Keratinocyte (primary cell): ENCODE data around the gene SEC16B. TPM values are rescaled to one million over a fixed set of nuclear protein-coding genes. Genes with fewer than 3 reads are reported as not detected.

Experiments
- DNase-seq: peaks from one replicate; pipeline ENCODE4 v3.0.0-alpha.2; 2011; ENCODE audit warnings: low read depth, missing footprints, low spot score
- FAIRE-seq: peaks from 2 replicates; lab custom pipeline; 2011; peaks lifted over from hg19 to GRCh38; lab: Jason Lieb, UNC
- H2AFZ ChIP-seq: 2 replicates; pipeline ENCODE4 v1.6.0; 2012; ENCODE audit warnings: low read length, control low read depth, inconsistent platforms; ENCODE audit not compliant: control insufficient read depth
- H3K27ac ChIP-seq: 2 replicates; pipeline ENCODE4 v1.5.1; 2011; ENCODE audit warnings: low read length; ENCODE audit not compliant: control insufficient read depth, insufficient read depth
- H3K27me3 ChIP-seq: 3 replicates; pipeline ENCODE4 v1.6.0; 2011; ENCODE audit warnings: low read length; ENCODE audit not compliant: control insufficient read depth, insufficient read depth; ENCODE audit errors: extremely low read depth
- H3K36me3 ChIP-seq, 2 experiments: 2 replicates in 1 of 2; 3 replicates in 1 of 2; pipeline ENCODE4 v1.5.1; 2011; ENCODE audit warnings: low read length in 2 of 2, mild to moderate bottlenecking in 1 of 2; ENCODE audit not compliant: control insufficient read depth in 2 of 2, insufficient read depth in 2 of 2; ENCODE audit errors: extremely low read depth in 1 of 2
- H3K4me1 ChIP-seq: 3 replicates; pipeline ENCODE4 v1.5.1; 2011; ENCODE audit warnings: low read length; ENCODE audit not compliant: control insufficient read depth, insufficient read depth; ENCODE audit errors: extremely low read depth
- H3K4me2 ChIP-seq: 3 replicates; pipeline ENCODE4 v1.6.0; 2011; ENCODE audit warnings: low read depth, low read length; ENCODE audit not compliant: control insufficient read depth, insufficient read depth; ENCODE audit errors: extremely low read depth
- H3K4me3 ChIP-seq, 3 experiments: fragments of 200-600 bp in 1 of 3; sonication (generic) in 1 of 3; 2 replicates in 2 of 3; 3 replicates in 1 of 3; pipeline ENCODE4 v1.5.1; 2011 to 2016; ENCODE audit warnings: low read length in 3 of 3, mild to moderate bottlenecking in 3 of 3, control low read depth in 2 of 3, inconsistent platforms in 1 of 3, low read depth in 1 of 3, mixed read lengths in 1 of 3, mixed run types in 1 of 3, moderate library complexity in 1 of 3; ENCODE audit not compliant: control insufficient read depth in 2 of 3, insufficient read depth in 2 of 3; ENCODE audit errors: extremely low read depth in 1 of 3
- H3K79me2 ChIP-seq: 2 replicates; pipeline ENCODE4 v1.6.0; 2012; ENCODE audit warnings: low read length; ENCODE audit not compliant: control insufficient read depth, insufficient read depth
- H3K9ac ChIP-seq: 3 replicates; pipeline ENCODE4 v1.6.0; 2011; ENCODE audit warnings: low read length; ENCODE audit not compliant: control insufficient read depth, insufficient read depth; ENCODE audit errors: extremely low read depth
- H3K9me1 ChIP-seq: 3 replicates; pipeline ENCODE4 v1.6.0; 2011; ENCODE audit warnings: low read length; ENCODE audit not compliant: control insufficient read depth, insufficient read depth; ENCODE audit errors: extremely low read depth
- H3K9me3 ChIP-seq: 2 replicates; pipeline ENCODE4 v1.5.1; 2012; ENCODE audit warnings: low read depth, low read length; ENCODE audit not compliant: control insufficient read depth
- H4K20me1 ChIP-seq: 3 replicates; pipeline ENCODE4 v1.6.0; 2011; ENCODE audit warnings: low read length; ENCODE audit not compliant: control insufficient read depth, insufficient read depth; ENCODE audit errors: extremely low read depth
- EZH2 ChIP-seq: IDR thresholded peaks from one replicate; pipeline ENCODE4 v1.6.1; 2012; ENCODE audit warnings: inconsistent platforms, mild to moderate bottlenecking, low read length, moderate library complexity
- dilution Hi-C: fragments of 300-500 bp; cut with MboI; formaldehyde crosslinking; loops from one replicate; pipeline ENCODE4 v1.7.0; 2020; ENCODE audit warnings: low sequenced_read_pairs; ENCODE audit not compliant: extremely low pct_ligation_motif_present
- polyA minus RNA-seq, 3 experiments: library from RNA; depleted of rRNA, polyadenylated mRNA; stranded (reverse); fragments of >200 nt; gene quantifications; 1 replicate in 1 of 3; 2 replicates in 1 of 3; 3 replicates in 1 of 3; pipeline ENCODE4 v1.2.3, GENCODE V29; 2011
- polyA plus RNA-seq, 5 experiments: library from polyadenylated mRNA; depleted of rRNA in 3 of 5; stranded (reverse) in 3 of 5; stranded (forward) in 1 of 5; unstranded in 1 of 5; fragments of >200 nt; gene quantifications; 1 replicate in 1 of 5; 2 replicates in 3 of 5; 3 replicates in 1 of 5; pipeline versions ENCODE4 v1.2.1 to v1.2.3, GENCODE V29; 2011 to 2012; ENCODE audit warnings: missing spikeins in 2 of 5, low read depth in 1 of 5, low replicate concordance in 1 of 5
- TF ChIP-seq, protein P1 (sequence below), 3 experiments: IDR thresholded peaks in 1 of 3; conservative IDR thresholded peaks in 1 of 3; optimal IDR thresholded peaks in 1 of 3; 2 replicates in 2 of 3; 3 replicates in 1 of 3; pipeline versions ENCODE3 to v1.5.1; 2011; ENCODE audit warnings: low read length in 3 of 3, mild to moderate bottlenecking in 3 of 3, moderate library complexity in 2 of 3, control low read depth in 1 of 3, inconsistent platforms in 1 of 3; ENCODE audit not compliant: insufficient read depth in 2 of 3; ENCODE audit errors: extremely low read depth in 1 of 3

The SEC16B gene
- polyA plus RNA-seq: 1.2 to 1.3 TPM (median 1.2 TPM) in 3 replicates
- polyA plus RNA-seq (2011; ENCODE audit: low read depth): 0.45 TPM
- 0.55 and 0.70 TPM in 2 replicates for polyA plus RNA-seq (2011; cell fraction: cytosol; rRNA removed)
- 3.5 TPM in 2 replicates for polyA plus RNA-seq (2011; cell fraction: nucleus; rRNA removed)
- polyA plus RNA-seq (2012; ENCODE audit: low replicate concordance): 0.72 and 1.0 TPM in 2 replicates
- 0.63 to 1.3 TPM (median 1.1 TPM) in 3 replicates for polyA minus RNA-seq
- polyA minus RNA-seq (2011; cell fraction: cytosol; rRNA and poly(A)+ RNA removed): not detected
- polyA minus RNA-seq (2011; cell fraction: nucleus; rRNA and poly(A)+ RNA removed): 1.2 and 2.2 TPM in 2 replicates

- DNase-seq: no peak
- H4K20me1 ChIP-seq: no peaks in the 10 kb centered on the region
- no peak for FAIRE-seq
- no peak for TF ChIP-seq EZH2
- TF ChIP-seq, protein P1, sequence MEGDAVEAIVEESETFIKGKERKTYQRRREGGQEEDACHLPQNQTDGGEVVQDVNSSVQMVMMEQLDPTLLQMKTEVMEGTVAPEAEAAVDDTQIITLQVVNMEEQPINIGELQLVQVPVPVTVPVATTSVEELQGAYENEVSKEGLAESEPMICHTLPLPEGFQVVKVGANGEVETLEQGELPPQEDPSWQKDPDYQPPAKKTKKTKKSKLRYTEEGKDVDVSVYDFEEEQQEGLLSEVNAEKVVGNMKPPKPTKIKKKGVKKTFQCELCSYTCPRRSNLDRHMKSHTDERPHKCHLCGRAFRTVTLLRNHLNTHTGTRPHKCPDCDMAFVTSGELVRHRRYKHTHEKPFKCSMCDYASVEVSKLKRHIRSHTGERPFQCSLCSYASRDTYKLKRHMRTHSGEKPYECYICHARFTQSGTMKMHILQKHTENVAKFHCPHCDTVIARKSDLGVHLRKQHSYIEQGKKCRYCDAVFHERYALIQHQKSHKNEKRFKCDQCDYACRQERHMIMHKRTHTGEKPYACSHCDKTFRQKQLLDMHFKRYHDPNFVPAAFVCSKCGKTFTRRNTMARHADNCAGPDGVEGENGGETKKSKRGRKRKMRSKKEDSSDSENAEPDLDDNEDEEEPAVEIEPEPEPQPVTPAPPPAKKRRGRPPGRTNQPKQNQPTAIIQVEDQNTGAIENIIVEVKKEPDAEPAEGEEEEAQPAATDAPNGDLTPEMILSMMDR (optimal IDR thresholded peaks at IDR 0.05 in 1 of 3, IDR thresholded peaks at IDR 0.05 in 1 of 3, conservative IDR thresholded peaks at IDR 0.05 in 1 of 3; ENCODE audit: extremely low read depth in 1 of 3, insufficient read depth in 2 of 3, low read length in 3 of 3): no peak
- no peaks in the 10 kb centered on the region for H3K27me3 ChIP-seq
- H3K4me3 ChIP-seq: no peak within 1 kb of the TSS
- no peak within 1 kb of the TSS for H3K9ac ChIP-seq
- no peak within 1 kb of the TSS for H3K4me2 ChIP-seq
- dilution Hi-C loops: no loop called here
- H3K27ac ChIP-seq: no peak within 1 kb of the TSS
- no peaks in the 10 kb centered on the region for H3K36me3 ChIP-seq
- H3K9me1 ChIP-seq: no peaks in the 10 kb centered on the region
- H2AFZ ChIP-seq: no peak within 1 kb of the TSS
- no peaks in the 10 kb centered on the region for H3K9me3 ChIP-seq
- H3K4me1 ChIP-seq: peaks cover 7% of the 10 kb centered on the region
- H3K79me2 ChIP-seq: no peaks in the 10 kb centered on the region
Measured at GRCh38 chr1:177969825-177970371, at the start of gene SEC16B. Gene SEC16B, minus strand, starts transcription at chr1:177970058. Its CDS starts 2,077 bp downstream, at chr1:177967981.

DNA sequence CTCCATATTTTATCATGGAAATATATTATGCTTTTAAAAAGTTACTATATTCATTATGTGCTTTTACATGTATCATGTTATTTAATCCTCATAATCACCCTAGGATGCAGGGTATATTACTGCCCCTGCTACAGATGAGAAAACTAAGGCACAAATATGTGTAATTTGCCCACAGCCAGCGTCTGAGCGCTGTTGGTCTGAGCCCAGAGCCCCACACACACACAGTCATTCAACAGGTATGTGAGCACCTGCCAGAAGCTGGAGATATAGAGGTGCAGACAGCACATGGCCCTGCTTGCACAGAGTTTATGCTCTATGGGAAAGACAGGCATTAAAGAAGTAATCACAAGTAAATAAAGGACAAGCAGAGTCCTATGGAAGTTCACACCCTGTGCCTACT is 49.8 kb upstream of the SEC16B start:
- H3K9ac ChIP-seq: no peak overlapping the region
- TF ChIP-seq, protein P1 (optimal IDR thresholded peaks at IDR 0.05 in 1 of 3, IDR thresholded peaks at IDR 0.05 in 1 of 3, conservative IDR thresholded peaks at IDR 0.05 in 1 of 3; ENCODE audit: extremely low read depth in 1 of 3, insufficient read depth in 2 of 3, low read length in 3 of 3): peak in 1 of 3 experiments; percentile 3
- no peak for TF ChIP-seq EZH2
- DNase-seq: no peak
- H3K4me3 ChIP-seq: no peak overlapping the region
- H3K79me2 ChIP-seq: no peaks in the 10 kb centered on the region
- no peaks in the 10 kb centered on the region for H3K4me1 ChIP-seq
- no peak overlapping the region for H3K4me2 ChIP-seq
- peaks cover 0 to 2% of the 10 kb centered on the region in 2 experiments for H3K36me3 ChIP-seq
- dilution Hi-C loops: no loop called here
- H2AFZ ChIP-seq: no peak overlapping the region
- no peaks in the 10 kb centered on the region for H4K20me1 ChIP-seq
- no peaks in the 10 kb centered on the region for H3K9me3 ChIP-seq
- no peaks in the 10 kb centered on the region for H3K27me3 ChIP-seq
- H3K27ac ChIP-seq: no peak overlapping the region
- no peaks in the 10 kb centered on the region for H3K9me1 ChIP-seq
- no peak for FAIRE-seq
